IPS DF 6.9 (cell line): ENCODE results near the gene IL4.

ENCODE experiments used
- DNase-seq: peaks from one replicate; pipeline ENCODE4 v3.0.0-alpha.2; 2013; ENCODE audit warnings: low read depth, low spot score
- H3K27ac ChIP-seq: one replicate; pipeline ENCODE4 v1.5.1; 2013; ENCODE audit warnings: low read length, control low read depth
- H3K27me3 ChIP-seq: 2 replicates; pipeline ENCODE4 v1.6.1; 2013; ENCODE audit warnings: mild to moderate bottlenecking, low read length; ENCODE audit not compliant: control insufficient read depth, insufficient read depth
- H3K36me3 ChIP-seq: 2 replicates; pipeline ENCODE4 v1.6.1; 2013; ENCODE audit warnings: low read length; ENCODE audit not compliant: control insufficient read depth, insufficient read depth
- H3K4me1 ChIP-seq: 2 replicates; pipeline ENCODE4 v1.6.1; 2013; ENCODE audit warnings: low read length; ENCODE audit not compliant: control insufficient read depth, insufficient read depth
- H3K4me3 ChIP-seq: 2 replicates; pipeline ENCODE4 v1.5.1; 2013; ENCODE audit warnings: mild to moderate bottlenecking, low read length
- H3K9me3 ChIP-seq: 2 replicates; pipeline ENCODE4 v1.6.1; 2013; ENCODE audit warnings: low read length, inconsistent platforms; ENCODE audit not compliant: control insufficient read depth, insufficient read depth
- WGBS: extraction: QIAGEN DNeasy Blood & Tissue Kit; methylation state at CpG from one replicate; pipeline ENCODE4 v1.1.7; 2013; ENCODE audit warnings: mixed read lengths, missing lambda C conversion rate; ENCODE audit not compliant: insufficient read length, insufficient coverage; 5-methylcytosine and 5-hydroxymethylcytosine counted together

Gene IL4

DNA sequence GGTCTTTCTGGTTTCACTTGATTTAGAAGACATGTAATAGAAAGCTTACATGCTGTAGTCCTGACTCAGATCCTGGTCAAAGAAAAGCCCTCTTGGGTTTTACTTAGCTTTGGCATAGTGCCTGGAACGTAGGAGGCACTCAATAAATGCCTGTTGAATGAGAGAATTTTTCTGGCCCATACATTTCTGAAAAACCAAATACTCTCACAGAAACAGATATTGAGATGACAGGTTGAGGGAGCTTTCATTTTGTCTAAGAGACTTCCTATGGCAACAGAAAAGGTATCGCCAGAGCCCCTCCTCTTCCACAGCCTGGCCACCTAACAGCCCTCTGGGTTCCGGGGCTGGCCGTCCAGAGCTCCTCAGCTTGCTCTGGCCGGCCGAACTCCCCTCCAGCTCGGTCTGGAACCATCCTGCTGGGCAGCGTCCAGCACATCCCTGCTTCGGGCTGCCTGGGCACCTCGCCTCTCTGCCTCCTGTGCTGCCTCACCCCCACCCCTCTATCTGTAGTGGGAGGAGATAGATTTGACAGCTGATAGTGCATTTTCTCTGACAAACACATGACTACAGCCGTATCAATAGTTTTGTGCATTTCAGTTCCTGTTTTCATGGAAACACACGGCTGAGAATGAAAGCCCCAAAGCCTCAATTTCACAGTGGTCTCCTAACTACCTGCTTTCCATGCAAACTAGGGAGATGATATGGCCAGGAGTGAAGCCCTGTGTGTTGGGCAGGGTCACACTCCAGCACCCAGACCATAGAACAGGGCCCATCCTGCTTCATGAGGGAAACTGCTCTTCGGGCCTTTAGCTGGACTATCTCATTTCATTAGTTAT, 1.1 kb downstream of the IL4 start:
- Histone ChIP-seq H3K9me3 (no peaks in the 10 kb centered on the region), H3K4me3 (no peak overlapping the region), H3K27ac (no peak overlapping the region), H3K27me3 (no peaks in the 10 kb centered on the region), H3K36me3 (no peaks in the 10 kb centered on the region), H3K4me1 (peaks cover 1% of the 10 kb centered on the region; the same call in 1 of the 2 replicates)
- WGBS, result no CpG with 5 or more reads among the region's 13 CpGs
- no peak for DNase-seq

GRCh38 chr5:132675936-132676689, 2.3 kb downstream of the IL4 start:
- no peaks in the 10 kb centered on the region for H3K9me3 ChIP-seq
- no peaks in the 10 kb centered on the region for H3K36me3 ChIP-seq
- H3K4me3 ChIP-seq, result no peak overlapping the region
- no peak for DNase-seq
- no peak overlapping the region for H3K27ac ChIP-seq
- WGBS, result no CpG with 5 or more reads among the region's 11 CpGs
- no peaks in the 10 kb centered on the region for H3K4me1 ChIP-seq
- H3K27me3 ChIP-seq, result no peaks in the 10 kb centered on the region

DNA sequence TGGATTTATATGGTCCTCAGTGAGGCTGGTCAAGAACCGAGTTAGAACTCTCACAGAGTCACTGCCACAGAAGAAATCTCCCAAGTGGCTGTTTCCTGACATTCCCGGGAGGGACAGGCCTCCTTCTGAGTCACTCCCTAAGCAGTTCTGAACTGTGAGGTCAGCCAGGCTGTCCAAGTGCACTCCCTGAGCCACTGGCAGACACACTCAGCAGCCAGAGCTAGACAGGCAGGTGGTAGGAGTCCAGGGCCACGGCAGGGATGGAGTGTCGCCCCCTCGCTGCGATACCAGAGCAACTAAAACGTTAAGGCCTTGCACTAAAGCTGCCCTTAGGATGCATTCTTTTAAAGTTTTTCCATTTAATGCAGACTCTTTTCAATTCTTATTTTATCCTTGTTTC, 3.4 kb downstream of the IL4 start:
- no peaks in the 10 kb centered on the region for H3K27me3 ChIP-seq
- H3K9me3 ChIP-seq, result no peaks in the 10 kb centered on the region
- no peak for DNase-seq
- H3K4me1 ChIP-seq, result no peaks in the 10 kb centered on the region
- no CpG with 5 or more reads among the region's 7 CpGs for WGBS
- no peak overlapping the region for H3K27ac ChIP-seq
- no peaks in the 10 kb centered on the region for H3K36me3 ChIP-seq
- no peak overlapping the region for H3K4me3 ChIP-seq

GRCh38 chr5:132677682-132678400, 4.1 kb downstream of the IL4 start:
- Histone ChIP-seq H3K9me3 (no peaks in the 10 kb centered on the region), H3K36me3 (no peaks in the 10 kb centered on the region), H3K27me3 (no peaks in the 10 kb centered on the region), H3K4me3 (no peak overlapping the region), H3K4me1 (no peaks in the 10 kb centered on the region), H3K27ac (no peak overlapping the region)
- WGBS, result no CpG with 5 or more reads among the region's 15 CpGs
- DNase-seq, result no peak

DNA sequence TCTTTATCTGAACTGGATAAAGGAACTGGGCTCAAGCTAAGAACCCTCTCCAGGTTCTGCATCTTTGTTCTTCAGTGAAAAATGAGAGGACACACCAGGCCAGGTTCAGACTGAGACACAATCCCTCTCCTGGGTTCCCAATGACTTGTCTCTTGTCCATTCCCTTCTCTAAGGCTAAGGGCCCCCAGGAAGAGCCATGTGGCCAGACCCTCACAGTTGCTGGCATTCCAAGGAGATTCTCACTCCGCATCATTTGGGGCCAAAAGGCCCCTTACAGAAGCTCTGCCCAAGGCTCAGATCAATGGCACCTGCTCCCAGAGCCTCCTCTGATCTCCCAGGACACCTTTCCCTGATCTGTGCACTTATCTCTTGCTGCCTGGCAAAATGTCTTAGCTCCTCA, 4.9 kb downstream of the IL4 start:
- Histone ChIP-seq H3K27me3 (no peaks in the 10 kb centered on the region), H3K9me3 (no peaks in the 10 kb centered on the region), H3K4me1 (no peaks in the 10 kb centered on the region), H3K27ac (no peak overlapping the region), H3K4me3 (no peak overlapping the region), H3K36me3 (no peaks in the 10 kb centered on the region)
- no CpG with 5 or more reads among the region's 1 CpG for WGBS
- no peak for DNase-seq

GRCh38 chr5:132679166-132679565, 5.4 kb downstream of the IL4 start:
- no peak overlapping the region for H3K27ac ChIP-seq

DNA sequence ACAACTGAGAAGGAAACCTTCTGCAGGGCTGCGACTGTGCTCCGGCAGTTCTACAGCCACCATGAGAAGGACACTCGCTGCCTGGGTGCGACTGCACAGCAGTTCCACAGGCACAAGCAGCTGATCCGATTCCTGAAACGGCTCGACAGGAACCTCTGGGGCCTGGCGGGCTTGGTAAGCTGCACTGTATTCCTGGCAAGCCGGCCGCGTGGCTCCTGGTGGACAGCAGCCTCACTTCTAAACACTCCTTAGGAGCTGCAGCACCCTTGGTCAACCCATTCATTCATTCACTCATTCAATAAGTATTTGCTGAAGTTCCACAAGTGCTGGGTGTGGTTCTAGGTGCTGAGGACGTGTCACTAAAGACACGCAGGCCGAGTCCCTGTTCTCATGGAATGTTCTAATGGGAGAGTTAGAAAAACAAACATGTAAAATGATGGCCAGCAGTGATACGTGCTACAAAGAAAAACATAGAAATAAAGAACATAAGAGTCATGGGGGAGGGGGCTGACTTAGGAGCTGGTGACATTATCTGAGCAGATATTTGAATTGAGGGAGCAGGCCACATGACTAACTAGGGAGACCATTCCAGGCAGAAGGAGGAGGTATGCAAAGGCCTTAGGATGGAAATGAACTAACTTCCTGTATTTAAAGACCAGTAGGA, 6.1 kb downstream of the IL4 start:
- Histone ChIP-seq H3K36me3 (no peaks in the 10 kb centered on the region), H3K27me3 (no peaks in the 10 kb centered on the region), H3K4me3 (no peak overlapping the region), H3K4me1 (no peaks in the 10 kb centered on the region), H3K27ac (no peak overlapping the region), H3K9me3 (no peaks in the 10 kb centered on the region)
- no CpG with 5 or more reads among the region's 15 CpGs for WGBS
- no peak for DNase-seq

More at GRCh38 chr5:132679166-132679565, 5.4 kb downstream of the IL4 start:
- no CpG with 5 or more reads among the region's 7 CpGs for WGBS
- Histone ChIP-seq H3K4me3 (no peak overlapping the region), H3K27me3 (no peaks in the 10 kb centered on the region), H3K36me3 (no peaks in the 10 kb centered on the region), H3K9me3 (no peaks in the 10 kb centered on the region), H3K4me1 (no peaks in the 10 kb centered on the region)
- no peak for DNase-seq

- Histone ChIP-seq H3K4me1 (no peaks in the 10 kb centered on the region), H3K27me3 (no peaks in the 10 kb centered on the region), H3K9me3 (no peaks in the 10 kb centered on the region), H3K4me3 (no peak overlapping the region), H3K36me3 (no peaks in the 10 kb centered on the region), H3K27ac (no peak overlapping the region)
- WGBS, result no CpG with 5 or more reads among the region's 8 CpGs
- no peak for DNase-seq
Observed at GRCh38 chr5:132680780-132681475, 7.1 kb downstream of the IL4 start.

GRCh38 chr5:132681476-132681831, 7.7 kb downstream of the IL4 start:
- Histone ChIP-seq H3K27me3 (no peaks in the 10 kb centered on the region), H3K4me1 (no peaks in the 10 kb centered on the region), H3K4me3 (no peak overlapping the region), H3K36me3 (no peaks in the 10 kb centered on the region), H3K27ac (no peak overlapping the region), H3K9me3 (no peaks in the 10 kb centered on the region)
- no CpG with 5 or more reads among the region's 2 CpGs for WGBS
- no peak for DNase-seq

DNA sequence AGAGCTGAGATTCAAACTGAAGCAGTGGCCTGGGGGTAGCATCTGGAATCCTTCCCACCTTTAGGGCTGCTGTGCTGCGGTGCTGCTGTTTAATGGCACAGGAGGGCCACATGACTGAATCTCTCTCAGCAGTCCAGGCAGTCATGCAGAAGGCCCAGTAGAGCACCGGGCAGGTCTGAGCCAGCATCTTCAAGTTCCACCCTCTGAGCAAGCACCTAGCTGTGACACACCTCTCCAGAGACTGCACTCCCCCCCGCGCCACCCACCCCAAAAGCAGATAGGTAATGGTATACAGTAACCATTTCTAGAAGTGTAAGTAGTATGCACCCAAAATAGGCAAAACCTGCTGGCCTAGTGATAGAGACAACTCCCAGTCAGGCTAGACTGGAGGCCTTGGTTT, 8.2 kb downstream of the IL4 start:
- H3K36me3 ChIP-seq, result no peaks in the 10 kb centered on the region
- H3K4me3 ChIP-seq, result no peak overlapping the region
- no peaks in the 10 kb centered on the region for H3K27me3 ChIP-seq
- H3K4me1 ChIP-seq, result no peaks in the 10 kb centered on the region
- no peak for DNase-seq
- H3K27ac ChIP-seq, result no peak overlapping the region
- WGBS, result no CpG with 5 or more reads among the region's 4 CpGs
- no peaks in the 10 kb centered on the region for H3K9me3 ChIP-seq
